Smooth muscle cell (in vitro differentiated cells): ENCODE measurements around the gene CGNL1. TPM values are rescaled to one million over a fixed set of nuclear protein-coding genes. Genes with fewer than 3 reads are reported as not detected.

Experiments used
- DNase-seq: peaks from one replicate; lab custom pipeline; 2025; ENCODE audit not compliant: unreplicated experiment; lab: John Stamatoyannopoulos, UW
- H2AFZ ChIP-seq: fragments of 200-600 bp; sonication (generic); 2 replicates; pipeline ENCODE4 v1.6.0; 2016; ENCODE audit warnings: antibody characterized with exemption, low read depth, mild to moderate bottlenecking
- H3F3A ChIP-seq: fragments of 200-600 bp; sonication (generic); 2 replicates; pipeline ENCODE4 v1.6.0; 2017; ENCODE audit warnings: antibody characterized with exemption, low read depth
- H3K27ac ChIP-seq: fragments of 200-600 bp; sonication (generic); 2 replicates; pipeline ENCODE4 v1.5.1; 2016; ENCODE audit warnings: low read depth, mild to moderate bottlenecking
- H3K27me3 ChIP-seq: fragments of 200-600 bp; sonication (generic); 2 replicates; pipeline ENCODE4 v1.6.1; 2016; ENCODE audit warnings: low read depth, mild to moderate bottlenecking
- H3K36me3 ChIP-seq: fragments of 200-600 bp; sonication (generic); 2 replicates; pipeline ENCODE4 v1.5.1; 2016; ENCODE audit warnings: low read depth
- H3K4me1 ChIP-seq: fragments of 200-600 bp; sonication (generic); 2 replicates; pipeline ENCODE4 v1.5.1; 2016; ENCODE audit warnings: low read depth
- H3K4me2 ChIP-seq: fragments of 200-600 bp; sonication (generic); 2 replicates; pipeline ENCODE4 v1.6.0; 2016; ENCODE audit warnings: mild to moderate bottlenecking
- H3K4me3 ChIP-seq: fragments of 200-600 bp; sonication (generic); 2 replicates; pipeline ENCODE4 v1.5.1; 2016; ENCODE audit warnings: mild to moderate bottlenecking
- H3K79me2 ChIP-seq: fragments of 200-600 bp; sonication (generic); 2 replicates; pipeline ENCODE4 v1.6.0; 2016; ENCODE audit warnings: low read depth, mild to moderate bottlenecking
- H3K9ac ChIP-seq: fragments of 200-600 bp; sonication (generic); 2 replicates; pipeline ENCODE4 v1.6.0; 2016; ENCODE audit warnings: low read depth
- H3K9me3 ChIP-seq: fragments of 200-600 bp; sonication (generic); replicated peaks from 2 replicates; pipeline ENCODE4 v1.5.1; 2016; ENCODE audit warnings: low read depth
- H4K20me1 ChIP-seq: fragments of 200-600 bp; sonication (generic); 2 replicates; pipeline ENCODE4 v1.6.0; 2016; ENCODE audit warnings: low read depth
- CTCF ChIP-seq: fragments of 200-600 bp; sonication (generic); IDR thresholded peaks from 2 replicates; pipeline ENCODE4 v1.5.1; 2017; ENCODE audit warnings: borderline replicate concordance, mild to moderate bottlenecking, antibody characterized with exemption; ENCODE audit not compliant: insufficient read depth, poor library complexity, severe bottlenecking
- WGBS: methylation state at CpG from one replicate; pipeline ENCODE4 v1.1.7; 2016; ENCODE audit warnings: low lambda C conversion rate; 5-methylcytosine and 5-hydroxymethylcytosine counted together
- polyA plus RNA-seq: library from polyadenylated mRNA; unstranded; fragments of >200 nt; fragmentation: Nextera tagmentation; extraction: Ambion mirVana; gene quantifications from 2 replicates; pipeline ENCODE4 v1.2.1, GENCODE V29; 2016
- small RNA-seq: library from RNA; depleted of rRNA; stranded (forward); fragments of <200 nt; gene quantifications from one replicate; pipeline ENCODE3, GENCODE V24; 2014
- total RNA-seq: library from RNA; depleted of rRNA; stranded (reverse); fragments of >200 nt; gene quantifications from 2 replicates; pipeline ENCODE4 v1.2.3, GENCODE V29; 2014

CGNL1 gene
- total and polyA plus RNA-seq, 2 experiments from 2014 or later, result 4.2 to 9.5 TPM

GRCh38 chr15:57599296-57599810, 223.0 kb downstream of the CGNL1 start:
- H3K27ac ChIP-seq, result no peak overlapping the region

GRCh38 chr15:57600197-57600596, 223.9 kb downstream of the CGNL1 start:
- no peak for DNase-seq
- H3K79me2 ChIP-seq, result no peaks in the 10 kb centered on the region
- TF ChIP-seq CTCF, result no peak
- H3K9me3 ChIP-seq, result no peaks in the 10 kb centered on the region
- WGBS, result 92% methylated on average over 1 of the region's 1 CpG
- no peak overlapping the region for H2AFZ ChIP-seq
- no peaks in the 10 kb centered on the region for H4K20me1 ChIP-seq
- no peaks in the 10 kb centered on the region for H3F3A ChIP-seq
- H3K36me3 ChIP-seq, result no peaks in the 10 kb centered on the region
- no peak overlapping the region for H3K4me2 ChIP-seq
- no peak overlapping the region for H3K27ac ChIP-seq
- H3K4me3 ChIP-seq, result peak overlapping the region; percentile 29
- H3K27me3 ChIP-seq, result no peaks in the 10 kb centered on the region
- H3K9ac ChIP-seq, result no peak overlapping the region
- H3K4me1 ChIP-seq, result no peaks in the 10 kb centered on the region

More at GRCh38 chr15:57599296-57599810, 223.0 kb downstream of the CGNL1 start:
- no peaks in the 10 kb centered on the region for H3K36me3 ChIP-seq
- H4K20me1 ChIP-seq, result no peaks in the 10 kb centered on the region
- H3K9me3 ChIP-seq, result no peaks in the 10 kb centered on the region
- H3K9ac ChIP-seq, result no peak overlapping the region
- no peak overlapping the region for H3K4me2 ChIP-seq
- 76% methylated on average over 10 of the region's 10 CpGs for WGBS
- no peaks in the 10 kb centered on the region for H3K27me3 ChIP-seq
- no peak for TF ChIP-seq CTCF
- H3K79me2 ChIP-seq, result no peaks in the 10 kb centered on the region
- DNase-seq, result no peak
- no peaks in the 10 kb centered on the region for H3F3A ChIP-seq
- H2AFZ ChIP-seq, result no peak overlapping the region
- H3K4me3 ChIP-seq, result peak overlapping the region; percentile 29
- no peaks in the 10 kb centered on the region for H3K4me1 ChIP-seq

Small RNAs within 50 kb of the gene (small RNA-seq; reads per million reads assigned to genes)
- gene RNU6-844P, result not detected

Other genes starting within 250 kb of the CGNL1 start
- 0.09 and 0.81 TPM in 2 replicates for gene MYZAP, start 215.4 kb downstream of the CGNL1 start, total RNA-seq
- 0.35 and 0.65 TPM in 2 replicates for gene MYZAP, start 215.4 kb downstream of the CGNL1 start, polyA plus RNA-seq